Chondrocyte (in vitro differentiated cells): Measurements from ENCODE around the gene ZNF585A. TPM values are rescaled to one million over a fixed set of nuclear protein-coding genes. Genes with fewer than 3 reads are reported as not detected.
"Not testable (repeated sequence)": the region's sequence is repeated elsewhere in the genome, so short reads cannot be mapped to it uniquely, and the experiment has no call there.

Source experiments
- DNase-seq: peaks from one replicate; pipeline ENCODE4 v3.0.0; 2021; ENCODE audit warnings: mixed read lengths, low spot score
- H3K27ac Mint-ChIP-seq: one replicate; pipeline ENCODE4 v1.8.0; 2021; ENCODE audit warnings: mild to moderate bottlenecking, moderate library complexity, mixed read lengths; ENCODE audit not compliant: unreplicated experiment
- H3K27me3 Mint-ChIP-seq: 2 replicates; pipeline ENCODE4 v1.8.0; 2021; ENCODE audit warnings: low read depth, mixed read lengths
- H3K36me3 Mint-ChIP-seq: 2 replicates; pipeline ENCODE4 v1.8.0; 2021; ENCODE audit warnings: low read depth, mixed read lengths
- H3K4me1 Mint-ChIP-seq: 2 replicates; pipeline ENCODE4 v1.8.0; 2021; ENCODE audit warnings: low read depth, mild to moderate bottlenecking, mixed read lengths
- H3K4me3 Mint-ChIP-seq: one replicate; pipeline ENCODE4 v1.8.0; 2021; ENCODE audit warnings: mild to moderate bottlenecking, moderate library complexity, mixed read lengths; ENCODE audit not compliant: unreplicated experiment
- H3K9me3 Mint-ChIP-seq: 2 replicates; pipeline ENCODE4 v1.8.0; 2021; ENCODE audit warnings: low read depth, mixed read lengths
- total RNA-seq: library from RNA; stranded (reverse); gene quantifications from 3 replicates; pipeline ENCODE4 v1.2.1, GENCODE V29; 2021
- TF ChIP-seq, protein P1 (sequence below): fragments of 200-600 bp; sonication (generic); IDR thresholded peaks from 2 replicates; pipeline ENCODE4 v1.5.0; 2021; ENCODE audit warnings: antibody characterized with exemption, mild to moderate bottlenecking, moderate library complexity

The ZNF585A gene
- total RNA-seq, 1 donor from 2014 or later, result 5.5 TPM

DNA sequence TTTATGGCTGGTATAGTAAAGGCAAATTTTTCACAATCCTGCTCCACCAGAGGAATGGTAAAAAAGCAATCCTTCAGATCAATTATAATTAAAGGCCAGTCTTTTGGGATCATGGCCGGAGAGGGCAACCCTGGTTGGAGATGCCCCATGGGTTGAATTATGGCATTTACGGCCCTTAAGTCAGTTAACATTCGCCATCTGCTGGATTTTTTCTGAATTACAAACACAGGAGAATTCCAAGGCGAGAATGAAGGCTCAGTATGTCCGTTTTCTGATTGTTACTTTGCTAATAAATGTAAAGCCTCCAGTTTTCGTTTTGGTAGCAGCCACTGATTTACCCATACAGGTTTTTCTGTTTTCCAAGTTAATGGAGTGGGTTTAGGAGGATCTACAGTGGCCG is 60.7 kb downstream of the ZNF585A start:
- H3K4me1 Mint-ChIP-seq, H3K4me3 Mint-ChIP-seq, H3K27me3 Mint-ChIP-seq, H3K27ac Mint-ChIP-seq, DNase-seq: not testable (repeated sequence)
- TF ChIP-seq, protein P1, sequence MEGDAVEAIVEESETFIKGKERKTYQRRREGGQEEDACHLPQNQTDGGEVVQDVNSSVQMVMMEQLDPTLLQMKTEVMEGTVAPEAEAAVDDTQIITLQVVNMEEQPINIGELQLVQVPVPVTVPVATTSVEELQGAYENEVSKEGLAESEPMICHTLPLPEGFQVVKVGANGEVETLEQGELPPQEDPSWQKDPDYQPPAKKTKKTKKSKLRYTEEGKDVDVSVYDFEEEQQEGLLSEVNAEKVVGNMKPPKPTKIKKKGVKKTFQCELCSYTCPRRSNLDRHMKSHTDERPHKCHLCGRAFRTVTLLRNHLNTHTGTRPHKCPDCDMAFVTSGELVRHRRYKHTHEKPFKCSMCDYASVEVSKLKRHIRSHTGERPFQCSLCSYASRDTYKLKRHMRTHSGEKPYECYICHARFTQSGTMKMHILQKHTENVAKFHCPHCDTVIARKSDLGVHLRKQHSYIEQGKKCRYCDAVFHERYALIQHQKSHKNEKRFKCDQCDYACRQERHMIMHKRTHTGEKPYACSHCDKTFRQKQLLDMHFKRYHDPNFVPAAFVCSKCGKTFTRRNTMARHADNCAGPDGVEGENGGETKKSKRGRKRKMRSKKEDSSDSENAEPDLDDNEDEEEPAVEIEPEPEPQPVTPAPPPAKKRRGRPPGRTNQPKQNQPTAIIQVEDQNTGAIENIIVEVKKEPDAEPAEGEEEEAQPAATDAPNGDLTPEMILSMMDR, result peak; percentile 49
- Mint-ChIP-seq H3K36me3 (peaks cover 94% of the 10 kb centered on the region), H3K9me3 (peaks cover 89% of the 10 kb centered on the region)

DNA sequence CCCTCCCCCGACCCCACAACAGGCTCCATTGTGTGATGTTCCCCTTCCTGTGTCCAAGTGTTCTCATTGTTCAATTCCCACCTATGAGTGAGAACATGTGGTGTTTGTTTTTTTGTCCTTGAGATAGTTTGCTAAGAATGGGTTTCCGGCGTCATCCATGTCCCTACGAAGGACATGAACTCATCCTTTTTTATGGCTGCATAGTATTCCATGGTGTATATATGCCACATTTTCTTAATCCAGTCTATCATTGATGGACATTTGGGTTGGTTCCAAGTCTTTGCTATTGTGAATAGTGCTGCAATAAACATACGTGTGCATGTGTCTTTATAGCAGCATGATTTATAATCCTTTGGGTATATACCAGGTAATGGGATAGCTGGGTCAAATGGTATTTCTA is 68.4 kb downstream of the ZNF585A start:
- not testable (repeated sequence) for H3K4me3 Mint-ChIP-seq, DNase-seq, H3K4me1 Mint-ChIP-seq, H3K27me3 Mint-ChIP-seq, H3K27ac Mint-ChIP-seq
- Mint-ChIP-seq H3K9me3 (peaks cover 79% of the 10 kb centered on the region), H3K36me3 (peaks cover 86% of the 10 kb centered on the region)

DNA sequence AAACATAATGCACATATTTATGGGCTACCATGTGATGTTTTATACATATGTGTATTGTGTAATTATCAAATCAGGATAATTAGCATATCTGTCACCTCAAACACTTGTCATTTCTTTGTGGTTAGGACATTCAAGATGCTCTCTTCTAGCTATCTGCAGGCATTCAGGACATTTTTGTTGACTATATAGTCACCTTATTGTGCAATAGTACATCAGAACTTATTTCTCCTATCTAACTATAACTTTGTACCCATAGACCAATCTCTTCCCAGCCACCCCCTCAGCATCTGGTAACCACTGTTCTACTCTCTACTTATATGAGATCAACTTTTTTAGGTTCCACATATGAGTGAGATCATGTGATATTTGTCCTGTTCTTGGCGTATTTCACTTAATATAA is 73.9 kb downstream of the ZNF585A start:
- H3K27me3 Mint-ChIP-seq, result no peaks in the 10 kb centered on the region
- peaks cover 73% of the 10 kb centered on the region for H3K36me3 Mint-ChIP-seq
- peaks cover 67% of the 10 kb centered on the region for H3K9me3 Mint-ChIP-seq
- DNase-seq, result no peak
- H3K27ac Mint-ChIP-seq, result no peak overlapping the region
- H3K4me3 Mint-ChIP-seq, result no peak overlapping the region
- H3K4me1 Mint-ChIP-seq, result no peaks in the 10 kb centered on the region
- TF ChIP-seq, protein P1, result no peak

DNA sequence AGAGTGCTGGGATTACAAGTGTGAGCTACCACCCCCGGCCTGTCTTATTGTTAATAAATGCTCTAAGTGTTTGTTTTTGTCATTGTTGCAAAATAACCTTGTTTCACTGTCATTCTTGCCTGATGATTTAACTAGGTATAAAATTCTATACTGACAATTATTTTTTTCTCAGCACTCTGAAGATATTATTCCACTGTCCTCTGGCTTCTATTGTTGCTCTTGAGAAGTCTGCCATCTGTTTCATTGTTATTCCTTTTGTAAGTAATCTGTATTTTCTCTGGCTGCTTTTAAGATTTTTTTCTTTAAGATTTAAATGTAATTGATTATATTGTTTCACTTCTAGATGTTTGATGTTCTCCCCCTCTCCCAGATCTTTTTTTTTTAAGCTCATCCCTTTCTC is 76.6 kb downstream of the ZNF585A start:
- TF ChIP-seq, protein P1, result no peak
- Mint-ChIP-seq H3K27ac (no peak overlapping the region), H3K4me3 (no peak overlapping the region), H3K9me3 (peaks cover 63% of the 10 kb centered on the region), H3K4me1 (no peaks in the 10 kb centered on the region), H3K27me3 (no peaks in the 10 kb centered on the region), H3K36me3 (peaks cover 75% of the 10 kb centered on the region)
- DNase-seq, result no peak

Other genes with a start within 250 kb of the ZNF585A start
- gene ZNF420, start 94.3 kb downstream of the ZNF585A start, total RNA-seq, result 7.1 to 12.0 TPM (median 7.3 TPM) in 3 replicates
- 2.1 to 17.9 TPM (median 3.3 TPM) in 3 replicates for gene ZNF585B, start 37.8 kb upstream of the ZNF585A start, total RNA-seq
- 6.0 to 10.6 TPM (median 7.7 TPM) in 3 replicates for gene ZNF383, start 45.5 kb upstream of the ZNF585A start, total RNA-seq
- gene ZNF527, start 198.4 kb upstream of the ZNF585A start, total RNA-seq, result 5.4 to 7.4 TPM (median 5.8 TPM) in 3 replicates